H1 (cell line): Measurements from ENCODE around the gene IL1RAPL1. TPM values are rescaled to one million over a fixed set of nuclear protein-coding genes. Genes with fewer than 3 reads are reported as not detected.

Experiments used
- CTCF ChIA-PET: fragments of 300-600 bp; sonication (Branson Sonifier 250); formaldehyde crosslinking; loops from one replicate; lab custom pipeline; 2021; ENCODE audit not compliant: partially characterized antibody; lab: Charles Lee
- POLR2A ChIA-PET: fragments of 300-600 bp; sonication (Branson Sonifier 250); formaldehyde crosslinking; loops from one replicate; lab custom pipeline; 2021; ENCODE audit warnings: inconsistent platforms; ENCODE audit not compliant: partially characterized antibody; lab: Charles Lee
- DNase-seq, 2 experiments: peaks; one replicate each; pipeline versions ENCODE4 v3.0.0 to v3.0.0-alpha.2; 2010 to 2022; ENCODE audit warnings: low spot score in 2 of 2, low read depth in 1 of 2, mixed read lengths in 1 of 2
- FAIRE-seq: peaks from 2 replicates; lab custom pipeline; 2011; peaks lifted over from hg19 to GRCh38; lab: Jason Lieb, UNC
- H2AFZ ChIP-seq: 2 replicates; pipeline ENCODE4 v1.8.1; 2012; ENCODE audit warnings: low read length, inconsistent platforms
- H2AK5ac ChIP-seq: 2 replicates; pipeline ENCODE4 v1.6.1; 2013; ENCODE audit warnings: low read depth, low read length
- H2BK120ac ChIP-seq: replicated peaks from 2 replicates; pipeline ENCODE3; 2013; ENCODE audit warnings: low read depth, low read length, inconsistent platforms
- H2BK12ac ChIP-seq: 2 replicates; pipeline ENCODE4 v1.6.1; 2013; ENCODE audit warnings: low read depth, low read length
- H2BK15ac ChIP-seq: 2 replicates; pipeline ENCODE4 v1.6.1; 2013; ENCODE audit warnings: low read length
- H2BK20ac ChIP-seq: 2 replicates; pipeline ENCODE4 v1.6.1; 2013; ENCODE audit warnings: low read length
- H2BK5ac ChIP-seq: 2 replicates; pipeline ENCODE4 v1.6.1; 2013; ENCODE audit warnings: low read depth, low read length
- H3K14ac ChIP-seq: 2 replicates; pipeline ENCODE4 v1.6.1; 2013; ENCODE audit warnings: inconsistent platforms; ENCODE audit not compliant: insufficient read length
- H3K18ac ChIP-seq: 2 replicates; pipeline ENCODE4 v1.6.1; 2013; ENCODE audit warnings: low read length; ENCODE audit errors: extremely low read depth
- H3K23ac ChIP-seq: 2 replicates; pipeline ENCODE4 v1.6.1; 2013; ENCODE audit warnings: inconsistent platforms; ENCODE audit not compliant: insufficient read length
- H3K23me2 ChIP-seq: 2 replicates; pipeline ENCODE4 v1.6.1; 2013; ENCODE audit warnings: low read depth, low read length
- H3K27ac ChIP-seq: 2 replicates; pipeline ENCODE4 v1.6.1; 2011; ENCODE audit warnings: low read depth, low read length, inconsistent platforms
- H3K27me3 ChIP-seq, 4 experiments: replicated peaks in 1 of 4; 1 replicate in 1 of 4; 2 replicates in 3 of 4; pipeline versions ENCODE4 v1.6.1 to v1.8.1; 2011 to 2013; ENCODE audit warnings: low read length in 3 of 4, mild to moderate bottlenecking in 3 of 4, inconsistent platforms in 2 of 4, mixed read lengths in 2 of 4, moderate library complexity in 1 of 4; ENCODE audit not compliant: control insufficient read depth in 3 of 4, insufficient read depth in 3 of 4; ENCODE audit errors: extremely low read depth in 1 of 4
- H3K36me3 ChIP-seq, 4 experiments: 2 replicates each; pipeline versions ENCODE4 v1.6.1 to v1.8.1; 2011 to 2013; ENCODE audit warnings: mild to moderate bottlenecking in 4 of 4, low read length in 3 of 4, moderate library complexity in 2 of 4, control low read depth in 1 of 4, inconsistent platforms in 1 of 4; ENCODE audit not compliant: insufficient read depth in 4 of 4, control insufficient read depth in 2 of 4
- H3K4ac ChIP-seq: replicated peaks from 2 replicates; pipeline ENCODE3; 2013; ENCODE audit warnings: low read length, low read depth, mixed read lengths, inconsistent platforms; ENCODE audit not compliant: insufficient read length
- H3K4me1 ChIP-seq, 4 experiments: replicated peaks in 1 of 4; 1 replicate in 1 of 4; 2 replicates in 3 of 4; pipeline versions ENCODE4 v1.6.1 to v1.8.1; 2011 to 2013; ENCODE audit warnings: low read length in 3 of 4, inconsistent platforms in 2 of 4, mixed read lengths in 1 of 4; ENCODE audit not compliant: insufficient read depth in 4 of 4, control insufficient read depth in 3 of 4
- H3K4me2 ChIP-seq, 2 experiments: 2 replicates each; pipeline versions ENCODE4 v1.6.1 to v1.8.1; 2011 to 2013; ENCODE audit warnings: low read depth in 2 of 2, low read length in 2 of 2, control low read depth in 1 of 2, inconsistent platforms in 1 of 2, mild to moderate bottlenecking in 1 of 2; ENCODE audit not compliant: insufficient read depth in 1 of 2
- H3K4me3 ChIP-seq, 4 experiments: fragments of 200-600, 300-600 bp in 1 of 4; sonication (generic), shearing (Covaris generic), sonication (Bioruptor Twin) in 1 of 4; 2 replicates each; pipeline versions ENCODE4 v1.5.1 to v1.8.1; 2011 to 2016; ENCODE audit warnings: low read length in 4 of 4, low read depth in 3 of 4, control low read depth in 2 of 4, inconsistent platforms in 2 of 4, mild to moderate bottlenecking in 2 of 4, mixed read lengths in 1 of 4, moderate library complexity in 1 of 4; ENCODE audit not compliant: insufficient read depth in 2 of 4; ENCODE audit errors: extremely low read depth in 1 of 4
- H3K56ac ChIP-seq: replicated peaks from 2 replicates; pipeline ENCODE3; 2013; ENCODE audit warnings: low read depth, mild to moderate bottlenecking, mixed read lengths, low read length, inconsistent platforms; ENCODE audit not compliant: insufficient read length
- H3K79me1 ChIP-seq: 2 replicates; pipeline ENCODE4 v1.6.1; 2013; ENCODE audit warnings: low read depth, low read length, control low read depth
- H3K79me2 ChIP-seq, 2 experiments: 2 replicates each; pipeline versions ENCODE4 v1.6.1 to v1.8.1; 2012 to 2013; ENCODE audit warnings: low read length in 2 of 2, mild to moderate bottlenecking in 2 of 2, inconsistent platforms in 1 of 2; ENCODE audit not compliant: insufficient read depth in 2 of 2, control insufficient read depth in 1 of 2
- H3K9ac ChIP-seq, 4 experiments: replicated peaks in 1 of 4; 1 replicate in 1 of 4; 2 replicates in 3 of 4; pipeline versions ENCODE4 v1.6.1 to v1.8.1; 2011 to 2013; ENCODE audit warnings: low read depth in 3 of 4, low read length in 3 of 4, control low read depth in 2 of 4, mild to moderate bottlenecking in 2 of 4, moderate library complexity in 2 of 4, inconsistent platforms in 1 of 4; ENCODE audit errors: extremely low read depth in 1 of 4
- H3K9me3 ChIP-seq, 2 experiments: 2 replicates each; pipeline versions ENCODE4 v1.6.1 to v1.8.1; 2012 to 2013; ENCODE audit warnings: mild to moderate bottlenecking in 2 of 2, moderate library complexity in 2 of 2, control low read depth in 1 of 2, inconsistent platforms in 1 of 2, low read depth in 1 of 2, low read length in 1 of 2, mixed read lengths in 1 of 2; ENCODE audit not compliant: insufficient read depth in 2 of 2
- H4K20me1 ChIP-seq, 2 experiments: replicated peaks in 1 of 2; 2 replicates each; pipeline versions ENCODE3 to v1.8.1; 2011 to 2013; ENCODE audit warnings: inconsistent platforms in 2 of 2, low read length in 2 of 2, mild to moderate bottlenecking in 1 of 2; ENCODE audit not compliant: insufficient read depth in 2 of 2, control insufficient read depth in 1 of 2
- H4K5ac ChIP-seq: 2 replicates; pipeline ENCODE4 v1.6.1; 2013; ENCODE audit warnings: low read length, low read depth, mixed read lengths, inconsistent platforms; ENCODE audit not compliant: insufficient read length
- H4K8ac ChIP-seq: 2 replicates; pipeline ENCODE4 v1.8.0; 2013; ENCODE audit warnings: mild to moderate bottlenecking, moderate library complexity, low read length, inconsistent platforms; ENCODE audit not compliant: insufficient read depth; ENCODE audit errors: extremely low read depth
- H4K91ac ChIP-seq: replicated peaks from 2 replicates; pipeline ENCODE3; 2013; ENCODE audit warnings: low read length, mixed read lengths, inconsistent platforms; ENCODE audit not compliant: insufficient read length
- EP300 ChIP-seq, 2 experiments: IDR thresholded peaks; 1 replicate in 1 of 2; 2 replicates in 1 of 2; pipeline ENCODE4 v1.6.1; 2011 to 2012; ENCODE audit warnings: low read depth in 2 of 2, low read length in 2 of 2, mild to moderate bottlenecking in 2 of 2, borderline replicate concordance in 1 of 2, inconsistent platforms in 1 of 2, moderate library complexity in 1 of 2
- MAX ChIP-seq: IDR thresholded peaks from 2 replicates; pipeline ENCODE4 v1.6.1; 2012; ENCODE audit warnings: inconsistent platforms
- NANOG ChIP-seq: IDR thresholded peaks from 2 replicates; pipeline ENCODE4 v1.6.1; 2011; ENCODE audit warnings: low read length, low read depth, mild to moderate bottlenecking, inconsistent platforms; ENCODE audit not compliant: insufficient read depth, poor library complexity, severe bottlenecking
- POLR2AphosphoS5 ChIP-seq: IDR thresholded peaks from 2 replicates; pipeline ENCODE4 v1.6.1; 2011; ENCODE audit warnings: low read depth, low read length
- RAD21 ChIP-seq, 2 experiments: IDR thresholded peaks in 1 of 2; conservative IDR thresholded peaks in 1 of 2; 2 replicates each; pipeline ENCODE4 v1.6.1; 2011; ENCODE audit warnings: low read depth in 2 of 2, low read length in 2 of 2, improper control_type of control experiment in 1 of 2, inconsistent platforms in 1 of 2, mild to moderate bottlenecking in 1 of 2, moderate library complexity in 1 of 2
- RFX5 ChIP-seq: IDR thresholded peaks from 2 replicates; pipeline ENCODE4 v1.6.1; 2011; ENCODE audit warnings: low read depth, low read length, improper control_type of control experiment, borderline replicate concordance
- SIN3A ChIP-seq, 2 experiments: IDR thresholded peaks in 1 of 2; conservative IDR thresholded peaks in 1 of 2; 2 replicates each; pipeline ENCODE4 v1.6.1; 2011 to 2012; ENCODE audit warnings: low read length in 2 of 2, improper control_type of control experiment in 1 of 2, low read depth in 1 of 2, mild to moderate bottlenecking in 1 of 2
- SIRT6 ChIP-seq: IDR thresholded peaks from one replicate; pipeline ENCODE4 v1.7.1; 2012; ENCODE audit warnings: low read length, inconsistent platforms
- TBP ChIP-seq: IDR thresholded peaks from 2 replicates; pipeline ENCODE4 v1.6.1; 2011; ENCODE audit warnings: low read depth, low read length, improper control_type of control experiment
- USF2 ChIP-seq: IDR thresholded peaks from 2 replicates; pipeline ENCODE4 v1.6.1; 2011; ENCODE audit warnings: low read length, improper control_type of control experiment
- WGBS, 2 experiments: shearing (Covaris generic) in 1 of 2; methylation state at CpG; one replicate each; pipeline versions ENCODE4 v1.1.6 to v1.1.7; 2013 to 2015; ENCODE audit warnings: low lambda C conversion rate in 2 of 2, mixed read lengths in 2 of 2, inconsistent platforms in 1 of 2, low coverage in 1 of 2, missing lambda C conversion rate in 1 of 2; ENCODE audit not compliant: insufficient replicate concordance in 2 of 2, insufficient coverage in 1 of 2, insufficient read length in 1 of 2; ENCODE audit errors: extremely low coverage in 1 of 2, missing lambda C conversion rate in 1 of 2; 5-methylcytosine and 5-hydroxymethylcytosine counted together
- polyA plus RNA-seq, 7 experiments: library from polyadenylated mRNA; depleted of rRNA in 3 of 7; stranded (reverse) in 5 of 7; unstranded in 2 of 7; fragments of >200 nt in 5 of 7; fragments of 200-250 nt in 2 of 7; gene quantifications; 1 replicate in 5 of 7; 2 replicates in 1 of 7; 4 replicates in 1 of 7; pipeline versions ENCODE4 v1.2.1 to v1.2.3, GENCODE V29; 2011 to 2013; ENCODE audit warnings: missing spikeins in 2 of 7, mixed read lengths in 2 of 7
- total RNA-seq: library from RNA; stranded (reverse); fragmentation: NEBNext Ultra II Directional; extraction: Animal tissue kit (Norgen Biotek cat#: 25700); gene quantifications from 2 replicates; pipeline ENCODE4 v1.2.1, GENCODE V29; 2021

The IL1RAPL1 gene
- total and polyA plus RNA-seq, 2 of the 8 experiments (the other 6 are each of a cell fraction or from before 2014, with no cell fraction given) = 0.11 to 0.35 TPM

- no peak overlapping the region for H3K4me3 ChIP-seq
- H3K79me1 ChIP-seq = no peaks in the 10 kb centered on the region
- H3K56ac ChIP-seq = no peak overlapping the region
- DNase-seq = no peak
- H4K5ac ChIP-seq = no peak overlapping the region
- H3K4ac ChIP-seq = no peak overlapping the region
- no peak overlapping the region for H4K91ac ChIP-seq
- H3K23ac ChIP-seq = no peak overlapping the region
- H2BK20ac ChIP-seq = no peak overlapping the region
- no peaks in the 10 kb centered on the region for H3K9me3 ChIP-seq
- H3K14ac ChIP-seq = no peak overlapping the region
- H3K23me2 ChIP-seq = no peaks in the 10 kb centered on the region
- H3K27ac ChIP-seq = no peak overlapping the region
- no peak overlapping the region for H2AFZ ChIP-seq
- H3K79me2 ChIP-seq = no peaks in the 10 kb centered on the region
- WGBS, 2 experiments = 83% methylated on average over 4 of the region's 5 CpGs; no CpG with 5 or more reads in 1 of the 2 experiments
- H4K20me1 ChIP-seq = no peaks in the 10 kb centered on the region
- ChIA-PET CTCF (no interaction called here), POLR2A (no interaction called here)
- no peak overlapping the region for H2AK5ac ChIP-seq
- H3K4me2 ChIP-seq = no peak overlapping the region
- H2BK12ac ChIP-seq = no peak overlapping the region
- no peaks in the 10 kb centered on the region for H3K4me1 ChIP-seq
- H3K18ac ChIP-seq = no peak overlapping the region
- no peak for FAIRE-seq
- H3K36me3 ChIP-seq = no peaks in the 10 kb centered on the region
- no peak overlapping the region for H4K8ac ChIP-seq
- no peak overlapping the region for H2BK5ac ChIP-seq
- H3K9ac ChIP-seq = no peak overlapping the region
- no peaks in the 10 kb centered on the region for H3K27me3 ChIP-seq
- H2BK120ac ChIP-seq = no peak overlapping the region
- H2BK15ac ChIP-seq = no peak overlapping the region
- no peak for TF ChIP-seq MAX
- no peak for TF ChIP-seq RFX5
- no peak for TF ChIP-seq POLR2AphosphoS5
- TF ChIP-seq USF2 = no peak
- TF ChIP-seq SIRT6 = no peak
- no peak for TF ChIP-seq EP300 (IDR thresholded peaks at IDR 0.05; ENCODE audit: borderline replicate concordance in 1 of 2, low read depth in 2 of 2, low read length in 2 of 2)
- no peak for TF ChIP-seq SIN3A (conservative IDR thresholded peaks at IDR 0.05 in 1 of 2, IDR thresholded peaks at IDR 0.05 in 1 of 2; ENCODE audit: low read depth in 1 of 2, low read length in 2 of 2)
- TF ChIP-seq TBP = no peak
- TF ChIP-seq NANOG = no peak
- no peak for TF ChIP-seq RAD21 (IDR thresholded peaks at IDR 0.05 in 1 of 2, conservative IDR thresholded peaks at IDR 0.05 in 1 of 2; ENCODE audit: low read depth in 2 of 2, low read length in 2 of 2)
These were observed 22.8 kb downstream of the IL1RAPL1 start for GRCh38 chrX:28609917-28610613.
